CD8-positive, alpha-beta memory T cell (primary cell): ENCODE data around the gene BCAR3. TPM values are rescaled to one million over a fixed set of nuclear protein-coding genes. Genes with fewer than 3 reads are reported as not detected.
A peak's percentile ranks its signal among the peaks of the same experiment; 100 is the strongest.
"Not testable (repeated sequence)": the region's sequence is repeated elsewhere in the genome, so short reads cannot be mapped to it uniquely, and the experiment has no call there.

ENCODE experiments used
- CTCF ChIA-PET: fragments of 350-600 bp; sonication (Branson Sonifier 250); formaldehyde crosslinking; loops from one replicate; lab custom pipeline; 2021; ENCODE audit warnings: antibody characterized with exemption; lab: Charles Lee
- POLR2A ChIA-PET: fragments of 350-600 bp; sonication (Branson Sonifier 250); formaldehyde crosslinking; loops from one replicate; lab custom pipeline; 2021; ENCODE audit warnings: antibody characterized with exemption; lab: Charles Lee
- DNase-seq, 5 donors: peaks; one replicate each; pipeline versions ENCODE4 v3.0.0 to v3.0.0-alpha.2; 2020 to 2022; ENCODE audit warnings: mixed read lengths in 1 of 5
- H3K27ac ChIP-seq: one replicate; pipeline ENCODE4 v1.7.0; 2013; ENCODE audit warnings: low read depth, mild to moderate bottlenecking, low read length, moderate library complexity
- H3K27me3 ChIP-seq: 2 replicates; pipeline ENCODE4 v1.7.0; 2013; ENCODE audit warnings: low read length, mild to moderate bottlenecking; ENCODE audit not compliant: insufficient read depth, poor library complexity, severe bottlenecking
- H3K36me3 ChIP-seq: 2 replicates; pipeline ENCODE4 v1.7.0; 2013; ENCODE audit warnings: mild to moderate bottlenecking, low read length, moderate library complexity; ENCODE audit not compliant: insufficient read depth
- H3K4me1 ChIP-seq: 2 replicates; pipeline ENCODE4 v1.7.0; 2013; ENCODE audit warnings: mild to moderate bottlenecking, low read length, moderate library complexity; ENCODE audit not compliant: insufficient read depth
- H3K4me3 ChIP-seq: 2 replicates; pipeline ENCODE4 v1.7.0; 2013; ENCODE audit warnings: mild to moderate bottlenecking, low read length
- H3K9me3 ChIP-seq: 2 replicates; pipeline ENCODE4 v1.7.0; 2013; ENCODE audit warnings: mild to moderate bottlenecking, low read length
- H3K27ac Mint-ChIP-seq, 8 donors: one replicate each; pipeline ENCODE4 v1.8.0; 2020 to 2021; ENCODE audit warnings: mixed read lengths in 8 of 8, mild to moderate bottlenecking in 6 of 8, inconsistent platforms in 3 of 8, moderate library complexity in 3 of 8
- H3K27me3 Mint-ChIP-seq, 2 donors: one replicate each; pipeline ENCODE4 v1.8.0; 2020 to 2021; ENCODE audit warnings: mixed read lengths in 2 of 2, mild to moderate bottlenecking in 1 of 2, moderate library complexity in 1 of 2
- H3K36me3 Mint-ChIP-seq, 3 donors: one replicate each; pipeline ENCODE4 v1.8.0; 2020 to 2021; ENCODE audit warnings: mixed read lengths in 3 of 3, inconsistent platforms in 1 of 3, mild to moderate bottlenecking in 1 of 3
- H3K4me1 Mint-ChIP-seq, 3 donors: one replicate each; pipeline ENCODE4 v1.8.0; 2020 to 2021; ENCODE audit warnings: mixed read lengths in 3 of 3, inconsistent platforms in 1 of 3, mild to moderate bottlenecking in 1 of 3
- H3K4me3 Mint-ChIP-seq, 7 donors: one replicate each; pipeline ENCODE4 v1.8.0; 2020 to 2021; ENCODE audit warnings: mixed read lengths in 7 of 7, mild to moderate bottlenecking in 6 of 7, moderate library complexity in 4 of 7, inconsistent platforms in 2 of 7
- H3K9me3 Mint-ChIP-seq, 5 donors: one replicate each; pipeline ENCODE4 v1.8.0; 2020 to 2022; ENCODE audit warnings: mixed read lengths in 5 of 5, mild to moderate bottlenecking in 3 of 5, moderate library complexity in 2 of 5, inconsistent platforms in 1 of 5
- polyA plus RNA-seq: library from polyadenylated mRNA; unstranded; fragments of 300-500 nt; fragmentation: Illumina TruSeq; gene quantifications from one replicate; pipeline ENCODE4 v1.2.3, GENCODE V29; 2021
- total RNA-seq, 2 experiments: library from RNA; stranded (reverse); gene quantifications; one replicate each; pipeline ENCODE4 v1.2.3, GENCODE V29; 2021

Gene BCAR3
- total and polyA plus RNA-seq, 3 experiments from 2014 or later: 0.32 to 0.77 (median 0.62) TPM

DNA sequence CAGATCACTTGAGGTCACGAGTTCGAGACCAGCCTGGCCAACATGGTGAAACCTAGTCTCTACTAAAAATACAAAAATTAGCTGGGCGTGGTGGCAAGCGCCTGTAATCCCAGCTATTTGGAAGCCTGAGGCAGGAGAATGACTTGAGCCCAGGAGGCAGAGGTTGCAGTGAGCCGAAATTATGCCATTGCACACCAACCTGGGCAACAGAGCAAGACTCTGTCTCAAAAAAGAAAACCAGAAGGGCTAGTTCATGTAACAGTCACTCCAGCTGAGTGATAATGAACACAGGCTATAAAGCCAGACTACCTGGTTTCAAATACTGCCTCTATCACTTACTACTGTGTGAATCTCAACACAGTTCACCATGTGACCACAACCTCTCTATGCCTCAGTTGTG lies 31.5 kb downstream of the BCAR3 start:
- H3K4me1 ChIP-seq, POLR2A ChIA-PET, H3K36me3 Mint-ChIP-seq, H3K4me1 Mint-ChIP-seq, H3K36me3 ChIP-seq, DNase-seq, H3K27me3 ChIP-seq, H3K27me3 Mint-ChIP-seq, H3K9me3 Mint-ChIP-seq, H3K27ac ChIP-seq, H3K4me3 Mint-ChIP-seq, H3K4me3 ChIP-seq, CTCF ChIA-PET, H3K27ac Mint-ChIP-seq, H3K9me3 ChIP-seq: not testable (repeated sequence)

DNA sequence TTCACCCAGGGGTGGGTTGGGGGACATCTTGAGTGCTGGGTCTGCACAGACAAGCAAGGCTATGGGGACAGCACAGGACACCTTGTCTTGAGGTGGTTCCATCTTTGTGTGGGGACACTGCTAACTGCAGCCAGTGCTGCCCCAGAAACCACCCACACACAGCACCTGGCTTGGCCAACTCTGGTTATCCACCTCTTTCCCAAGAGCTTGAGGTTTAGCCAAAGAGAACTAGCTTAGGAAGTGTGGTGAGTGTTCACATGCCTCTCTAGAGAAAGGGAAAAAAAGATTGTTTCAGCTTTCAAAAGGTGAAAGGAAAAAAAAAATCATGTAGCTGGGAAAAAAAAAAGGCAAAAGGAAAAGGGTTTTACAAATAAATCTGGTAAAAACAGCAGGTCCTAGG lies 32.4 kb downstream of the BCAR3 start:
- DNase-seq: no peak
- no peaks in the 10 kb centered on the region for H3K4me1 ChIP-seq
- no peaks in the 10 kb centered on the region for H3K36me3 ChIP-seq
- Mint-ChIP-seq H3K27me3 (peaks cover 3 to 5% of the 10 kb centered on the region in 2 donors), H3K4me3 (no peak overlapping the region), H3K27ac (no peak overlapping the region), H3K9me3 (no peaks in the 10 kb centered on the region), H3K36me3 (no peaks in the 10 kb centered on the region), H3K4me1 (peaks cover 0 to 2% (median 1%) of the 10 kb centered on the region in 3 donors)
- CTCF ChIA-PET: no interaction called here
- H3K27ac ChIP-seq: no peak overlapping the region
- no peaks in the 10 kb centered on the region for H3K27me3 ChIP-seq
- H3K9me3 ChIP-seq: no peaks in the 10 kb centered on the region
- POLR2A ChIA-PET: no interaction called here
- no peak overlapping the region for H3K4me3 ChIP-seq

DNA sequence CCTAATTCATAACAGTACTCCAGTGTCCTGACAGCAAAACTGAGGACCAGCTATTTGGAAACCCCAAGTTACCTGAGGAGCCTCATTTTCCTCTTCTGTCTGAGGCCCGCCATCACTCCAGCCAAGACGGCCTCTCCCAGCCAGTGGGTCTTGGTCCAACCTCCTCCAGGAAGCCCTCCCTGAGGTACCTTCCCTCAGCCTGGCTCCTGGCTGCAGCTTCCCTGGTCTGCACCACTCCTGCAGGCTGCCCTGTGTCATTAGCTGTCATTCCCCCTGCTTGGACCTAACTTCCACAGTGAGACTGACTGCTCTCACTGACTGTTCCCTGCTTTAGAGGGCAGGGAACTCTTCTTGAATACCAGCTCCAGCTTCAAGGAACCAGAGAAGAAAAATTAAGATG lies 33.0 kb downstream of the BCAR3 start:
- ChIA-PET POLR2A (no interaction called here), CTCF (no interaction called here)

DNA sequence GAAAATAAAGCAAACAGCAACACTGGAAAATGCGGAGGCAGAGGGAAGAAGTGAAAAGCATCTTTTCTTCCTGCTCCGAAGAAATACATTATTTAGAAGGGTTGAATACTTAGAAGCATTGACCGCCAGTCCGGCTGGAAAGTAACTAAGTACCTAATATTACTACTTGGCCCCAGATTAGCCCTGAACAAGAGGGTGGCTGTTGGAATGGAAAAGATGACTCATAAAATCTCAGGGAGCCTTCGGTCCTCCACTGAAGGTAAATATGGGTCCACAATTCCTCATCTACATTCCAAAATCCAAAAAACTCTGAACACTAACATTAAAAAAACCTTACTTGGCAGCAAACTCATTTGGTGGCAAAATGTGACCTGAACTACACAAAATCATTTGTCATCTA lies 40.1 kb downstream of the BCAR3 start:
- Mint-ChIP-seq H3K4me3 (no peak overlapping the region), H3K4me1 (peaks cover 2 to 10% (median 8%) of the 10 kb centered on the region in 3 donors), H3K36me3 (no peaks in the 10 kb centered on the region), H3K27me3 (peaks cover 0 to 5% of the 10 kb centered on the region in 2 donors), H3K27ac (peak overlapping the region in 1 of 8 donors; percentile 29), H3K9me3 (no peaks in the 10 kb centered on the region)
- Histone ChIP-seq H3K27me3 (no peaks in the 10 kb centered on the region), H3K4me3 (no peak overlapping the region), H3K27ac (no peak overlapping the region), H3K9me3 (no peaks in the 10 kb centered on the region), H3K36me3 (no peaks in the 10 kb centered on the region), H3K4me1 (no peaks in the 10 kb centered on the region)
- ChIA-PET CTCF (interaction anchor here (1.7 kb wide), 1 partner anchor 172 kb away, joined by 4 read pairs; no protein-coding TSS in a partner anchor), POLR2A (no interaction called here)
- DNase-seq: no peak

More for the DNA sequence above, 33.0 kb downstream of the BCAR3 start:
- no peaks in the 10 kb centered on the region for H3K27me3 ChIP-seq
- Mint-ChIP-seq H3K9me3 (no peaks in the 10 kb centered on the region), H3K4me1 (peaks cover 2 to 7% (median 7%) of the 10 kb centered on the region in 3 donors), H3K4me3 (no peak overlapping the region), H3K27ac (no peak overlapping the region), H3K27me3 (peaks cover 3 to 5% of the 10 kb centered on the region in 2 donors), H3K36me3 (no peaks in the 10 kb centered on the region)
- no peak overlapping the region for H3K27ac ChIP-seq
- no peaks in the 10 kb centered on the region for H3K4me1 ChIP-seq
- H3K36me3 ChIP-seq: no peaks in the 10 kb centered on the region
- H3K4me3 ChIP-seq: no peak overlapping the region
- no peak for DNase-seq
- H3K9me3 ChIP-seq: no peaks in the 10 kb centered on the region

DNA sequence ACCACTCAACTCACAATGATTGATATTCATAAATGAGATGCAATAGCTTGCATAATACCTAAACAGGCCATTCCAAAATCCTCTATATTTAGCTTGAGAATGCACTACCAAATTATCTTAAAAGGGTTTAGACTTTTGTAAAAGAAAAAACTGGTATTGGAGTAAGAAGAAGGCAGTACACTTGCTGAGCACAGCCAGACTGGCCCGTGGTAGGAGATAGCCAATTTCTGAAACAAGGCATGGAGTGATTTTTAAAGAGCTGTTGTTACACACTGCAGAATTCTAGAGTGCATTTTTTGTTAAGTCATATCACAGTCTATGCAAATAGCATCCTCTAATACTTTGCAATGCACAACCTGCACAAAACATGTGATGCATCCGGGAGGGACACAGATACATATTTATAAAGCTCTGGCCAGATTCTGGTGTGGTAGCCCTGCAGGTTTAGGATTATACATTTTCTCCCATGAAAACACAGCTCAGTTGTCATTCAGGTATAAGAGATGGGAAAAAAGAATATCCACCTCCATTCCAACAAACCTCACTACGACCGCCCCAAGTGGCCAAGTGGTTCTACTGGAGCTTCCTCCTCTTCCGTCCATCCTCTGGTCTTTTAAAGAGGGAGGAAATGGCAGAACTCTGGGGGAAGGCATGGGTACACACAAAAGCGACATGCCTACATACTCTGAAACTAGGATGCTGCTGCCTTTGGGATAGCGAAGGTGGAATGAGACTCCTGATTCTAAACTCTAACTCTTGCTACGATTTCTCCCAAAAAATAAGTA lies 40.8 kb downstream of the BCAR3 start:
- peaks cover 2 to 10% (median 8%) of the 10 kb centered on the region in 3 donors for H3K4me1 Mint-ChIP-seq
- peak overlapping the region in 1 of 8 donors; percentile 29 for H3K27ac Mint-ChIP-seq
- no peak overlapping the region for H3K4me3 Mint-ChIP-seq
- no peaks in the 10 kb centered on the region for H3K36me3 Mint-ChIP-seq
- Histone ChIP-seq H3K9me3 (no peaks in the 10 kb centered on the region), H3K27ac (no peak overlapping the region), H3K36me3 (no peaks in the 10 kb centered on the region), H3K27me3 (no peaks in the 10 kb centered on the region), H3K4me3 (no peak overlapping the region), H3K4me1 (no peaks in the 10 kb centered on the region)
- H3K9me3 Mint-ChIP-seq: no peaks in the 10 kb centered on the region
- DNase-seq: no peak
- ChIA-PET POLR2A (no interaction called here), CTCF (interaction anchor here (1.3 to 1.7 kb wide), 2 partner anchors 173 to 205 kb away, joined by 3 to 4 read pairs; no protein-coding TSS in a partner anchor)
- H3K27me3 Mint-ChIP-seq: peaks cover 0 to 5% of the 10 kb centered on the region in 2 donors

DNA sequence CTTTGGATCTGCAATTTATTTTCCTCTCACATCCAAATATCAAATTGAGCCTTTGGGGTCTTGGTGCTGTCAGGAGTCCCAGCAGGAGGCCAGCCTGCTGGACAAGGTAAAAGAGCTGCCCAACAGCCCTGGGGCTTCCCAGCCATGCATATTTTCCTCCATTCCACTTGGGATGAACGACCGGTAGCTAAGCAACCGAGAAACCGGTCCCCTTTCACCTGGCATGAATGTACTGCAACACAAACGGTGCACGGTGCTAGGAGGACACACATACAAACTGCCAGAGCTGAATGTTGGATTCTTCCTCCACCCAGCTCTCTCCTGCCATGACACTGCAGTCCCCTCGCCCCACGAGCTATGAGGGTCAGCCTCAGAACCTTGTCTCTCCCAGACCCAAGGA lies 42.7 kb downstream of the BCAR3 start:
- Mint-ChIP-seq H3K9me3 (no peaks in the 10 kb centered on the region), H3K36me3 (no peaks in the 10 kb centered on the region), H3K4me1 (peaks cover 1 to 6% (median 4%) of the 10 kb centered on the region in 3 donors), H3K27me3 (peaks cover 0 to 5% of the 10 kb centered on the region in 2 donors), H3K27ac (no peak overlapping the region), H3K4me3 (no peak overlapping the region)
- Histone ChIP-seq H3K4me3 (no peak overlapping the region), H3K4me1 (no peaks in the 10 kb centered on the region), H3K27ac (no peak overlapping the region), H3K9me3 (no peaks in the 10 kb centered on the region), H3K36me3 (no peaks in the 10 kb centered on the region), H3K27me3 (no peaks in the 10 kb centered on the region)
- DNase-seq: no peak
- CTCF ChIA-PET: interaction anchor here (0.9 to 1.3 kb wide), 4 partner anchors 8 to 207 kb away, joined by 3 to 4 read pairs (median 3); no protein-coding TSS in a partner anchor
- POLR2A ChIA-PET: no interaction called here

DNA sequence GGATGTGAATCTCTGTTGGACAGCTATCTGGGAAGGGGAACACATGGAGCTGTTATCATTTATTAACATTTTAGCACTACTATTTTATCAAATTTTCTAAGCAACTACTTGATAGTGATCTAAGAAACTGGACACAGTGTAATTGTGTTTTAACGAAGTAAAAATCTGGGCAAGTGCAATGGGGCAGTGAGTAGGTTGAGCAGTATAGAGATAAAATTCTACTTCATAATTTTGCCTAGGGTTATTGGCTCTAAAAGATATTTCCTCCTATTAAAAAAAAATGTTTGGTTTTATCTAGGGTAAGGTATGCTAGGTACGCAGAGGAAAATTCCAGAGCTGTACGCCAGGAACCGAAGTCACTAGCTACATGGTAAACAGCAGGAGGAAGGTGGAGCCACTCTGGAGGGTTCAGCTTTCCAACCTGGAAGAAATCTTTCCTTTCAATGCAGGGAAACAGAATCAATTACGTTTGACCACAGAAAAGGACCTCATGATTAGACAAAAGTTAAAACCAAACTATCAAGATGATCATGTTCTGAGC lies 43.3 kb downstream of the BCAR3 start:
- no peaks in the 10 kb centered on the region for H3K27me3 ChIP-seq
- no peaks in the 10 kb centered on the region for H3K4me1 Mint-ChIP-seq
- ChIA-PET POLR2A (no interaction called here), CTCF (interaction anchor here (0.9 to 1.0 kb wide), 3 partner anchors 7 to 175 kb away, joined by 3 to 4 read pairs (median 3); no protein-coding TSS in a partner anchor)
- H3K4me1 ChIP-seq: no peaks in the 10 kb centered on the region
- H3K27me3 Mint-ChIP-seq: peaks cover 0 to 5% of the 10 kb centered on the region in 2 donors
- H3K9me3 Mint-ChIP-seq: no peaks in the 10 kb centered on the region
- no peaks in the 10 kb centered on the region for H3K36me3 Mint-ChIP-seq
- H3K27ac ChIP-seq: no peak overlapping the region
- no peaks in the 10 kb centered on the region for H3K9me3 ChIP-seq
- no peak for DNase-seq
- H3K4me3 ChIP-seq: no peak overlapping the region
- no peak overlapping the region for H3K27ac Mint-ChIP-seq
- no peaks in the 10 kb centered on the region for H3K36me3 ChIP-seq
- no peak overlapping the region for H3K4me3 Mint-ChIP-seq

DNA sequence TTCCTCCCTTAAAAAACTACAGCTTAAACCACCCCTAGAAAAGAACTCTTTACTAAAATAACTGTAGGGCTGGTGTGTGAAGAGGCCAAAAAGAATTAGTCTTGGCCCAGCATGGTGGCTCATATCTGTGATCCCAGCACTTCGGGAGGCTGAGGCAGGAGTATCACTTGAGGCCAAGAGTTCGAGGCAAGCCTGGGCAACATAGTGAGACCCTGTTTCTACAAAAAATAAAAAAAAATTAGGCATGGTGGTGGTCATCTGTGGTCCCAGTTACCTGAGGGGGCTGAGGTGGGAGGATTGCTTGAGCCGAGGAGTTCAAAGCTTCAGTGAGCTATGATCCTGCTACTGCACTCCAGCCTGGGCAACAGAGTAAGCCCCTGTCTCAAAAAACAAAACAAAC lies 44.9 kb downstream of the BCAR3 start:
- Histone ChIP-seq H3K27me3 (no peaks in the 10 kb centered on the region), H3K4me1 (no peaks in the 10 kb centered on the region), H3K4me3 (no peak overlapping the region), H3K9me3 (no peaks in the 10 kb centered on the region), H3K36me3 (no peaks in the 10 kb centered on the region), H3K27ac (no peak overlapping the region)
- ChIA-PET POLR2A (no interaction called here), CTCF (interaction anchor here (1.9 kb wide), 1 partner anchor 273 kb away, joined by 4 read pairs; no protein-coding TSS in a partner anchor)
- Mint-ChIP-seq H3K27ac (no peak overlapping the region), H3K4me1 (no peaks in the 10 kb centered on the region), H3K4me3 (no peak overlapping the region), H3K36me3 (no peaks in the 10 kb centered on the region), H3K27me3 (peaks cover 0 to 5% of the 10 kb centered on the region in 2 donors), H3K9me3 (no peaks in the 10 kb centered on the region)
- DNase-seq: no peak
